ENCODE data around the gene POLE. TPM values are rescaled to one million over a fixed set of nuclear protein-coding genes. Genes with fewer than 3 reads are reported as not detected.

The POLE gene
- total and polyA plus RNA-seq, 8 donors = 29.2 to 60.5 (median 56.0) TPM

DNA sequence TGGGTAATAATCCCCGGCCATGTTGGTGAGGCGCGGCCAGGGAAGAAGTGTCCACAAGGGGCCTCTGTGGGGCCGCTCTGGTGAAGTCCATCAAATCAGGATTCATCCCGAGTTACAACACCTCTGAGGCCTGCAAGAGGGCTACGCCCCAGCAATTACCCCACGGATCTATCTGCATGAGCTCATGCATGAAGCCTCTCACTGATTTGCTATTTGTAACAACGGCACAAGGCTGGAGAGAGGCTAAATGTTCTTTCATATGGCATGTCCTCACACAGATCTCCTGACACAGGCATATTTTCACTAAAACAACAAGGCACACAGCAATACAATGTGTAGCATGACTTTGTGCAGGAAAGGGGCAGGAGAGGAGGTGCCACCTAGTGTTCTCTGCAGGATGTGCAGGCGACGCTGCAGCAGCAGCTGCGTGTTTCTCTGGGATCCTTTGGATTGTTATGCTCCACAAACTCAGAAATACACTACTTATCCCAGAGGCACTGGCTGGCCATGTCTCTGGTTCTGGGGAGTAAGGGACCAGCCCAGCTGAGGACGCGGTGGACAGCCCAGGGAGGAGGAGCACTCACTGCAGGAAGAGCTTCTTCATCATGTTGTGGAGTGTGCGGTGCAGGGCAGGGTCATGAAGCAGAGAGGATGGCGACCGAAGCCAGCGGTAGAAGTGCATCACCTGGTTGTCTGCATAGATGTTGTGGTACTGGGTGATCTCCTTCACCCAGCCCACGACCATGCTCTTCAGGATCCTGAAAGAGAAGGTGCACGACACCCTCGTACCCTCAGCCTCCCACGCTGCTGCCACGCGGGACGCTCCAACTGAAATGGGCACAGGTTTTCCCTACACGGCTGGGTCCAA, 48.4 kb downstream of the POLE start:
- intact Hi-C loops (cut with DNase I) = no loop called here
- Histone ChIP-seq H3K36me3 (peaks cover 0 to 94% of the 10 kb centered on the region in 2 donors), H3K27me3 (no peaks in the 10 kb centered on the region), H3K9me3 (no peaks in the 10 kb centered on the region), H3K27ac (no peak overlapping the region), H3K4me1 (no peaks in the 10 kb centered on the region), H3K4me3 (no peak overlapping the region)
- TF ChIP-seq, protein P1, sequence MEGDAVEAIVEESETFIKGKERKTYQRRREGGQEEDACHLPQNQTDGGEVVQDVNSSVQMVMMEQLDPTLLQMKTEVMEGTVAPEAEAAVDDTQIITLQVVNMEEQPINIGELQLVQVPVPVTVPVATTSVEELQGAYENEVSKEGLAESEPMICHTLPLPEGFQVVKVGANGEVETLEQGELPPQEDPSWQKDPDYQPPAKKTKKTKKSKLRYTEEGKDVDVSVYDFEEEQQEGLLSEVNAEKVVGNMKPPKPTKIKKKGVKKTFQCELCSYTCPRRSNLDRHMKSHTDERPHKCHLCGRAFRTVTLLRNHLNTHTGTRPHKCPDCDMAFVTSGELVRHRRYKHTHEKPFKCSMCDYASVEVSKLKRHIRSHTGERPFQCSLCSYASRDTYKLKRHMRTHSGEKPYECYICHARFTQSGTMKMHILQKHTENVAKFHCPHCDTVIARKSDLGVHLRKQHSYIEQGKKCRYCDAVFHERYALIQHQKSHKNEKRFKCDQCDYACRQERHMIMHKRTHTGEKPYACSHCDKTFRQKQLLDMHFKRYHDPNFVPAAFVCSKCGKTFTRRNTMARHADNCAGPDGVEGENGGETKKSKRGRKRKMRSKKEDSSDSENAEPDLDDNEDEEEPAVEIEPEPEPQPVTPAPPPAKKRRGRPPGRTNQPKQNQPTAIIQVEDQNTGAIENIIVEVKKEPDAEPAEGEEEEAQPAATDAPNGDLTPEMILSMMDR (IDR thresholded peaks at IDR 0.05) = peak; percentile 60 to 70
- peak in 2 of 4 donors; percentile 28 to 51 for DNase-seq
- peak; percentile 76 for ATAC-seq

DNA sequence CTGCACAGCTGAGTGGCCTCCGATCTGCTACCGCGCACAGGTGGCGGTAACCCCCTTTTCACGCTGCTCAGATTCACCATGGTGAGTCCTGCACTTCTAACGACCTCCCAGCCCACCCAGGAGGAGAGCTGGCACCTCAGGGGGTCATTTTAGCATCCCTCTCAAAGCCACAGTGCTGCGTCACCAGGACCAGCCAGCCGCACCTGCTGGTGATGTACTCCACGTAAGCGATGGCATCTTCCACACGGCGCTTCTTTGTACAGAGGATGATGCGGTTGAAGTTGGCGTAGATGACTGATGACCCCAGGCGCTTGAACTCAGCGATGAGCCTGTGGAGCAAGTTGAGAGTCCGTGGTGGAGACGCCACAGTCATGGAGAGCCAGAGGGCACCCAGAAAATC, 49.3 kb downstream of the POLE start:
- TF ChIP-seq, protein P1 (IDR thresholded peaks at IDR 0.05) = no peak

DNA sequence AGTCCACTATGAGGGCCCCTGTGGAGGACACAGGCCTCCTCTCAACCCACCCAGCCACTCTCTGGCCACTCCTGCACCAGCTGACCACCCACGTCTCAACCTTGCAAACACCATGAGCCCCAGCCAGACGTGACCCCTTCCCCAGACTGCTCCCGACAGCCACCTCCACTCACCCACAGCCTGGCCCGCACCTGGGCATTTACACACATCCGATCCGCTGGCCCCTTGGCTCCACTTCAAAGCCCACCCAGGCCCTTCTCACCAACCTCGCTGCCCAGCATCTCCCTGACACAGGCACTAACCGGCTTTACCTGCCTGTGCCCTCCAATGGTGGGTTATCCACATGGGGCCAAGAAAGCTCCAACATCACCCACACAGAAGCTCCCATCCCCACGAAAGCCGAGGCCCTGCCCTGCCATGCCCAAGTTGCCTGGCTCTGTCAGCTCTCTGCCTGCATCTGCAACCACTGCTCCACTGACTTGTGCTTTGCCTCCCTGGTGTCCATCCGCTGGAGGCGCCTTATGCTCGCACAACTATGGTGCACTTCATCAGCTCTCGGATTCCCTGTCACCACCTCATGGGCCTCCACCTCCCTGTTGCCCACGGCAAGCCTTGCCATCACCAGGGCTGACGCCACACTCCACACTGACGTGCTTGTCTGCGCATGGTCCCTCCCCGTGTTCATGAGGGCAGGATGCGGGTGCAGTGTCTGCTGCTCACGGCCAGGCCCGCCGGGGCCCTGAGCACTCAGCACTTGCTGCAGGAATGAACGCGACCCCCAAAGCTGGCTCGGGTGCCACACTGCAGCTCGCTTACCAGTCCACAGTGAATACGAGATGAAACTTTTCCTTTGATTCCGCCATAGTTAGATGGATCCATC, 51.8 kb downstream of the POLE start:
- H3K4me1 ChIP-seq = no peaks in the 10 kb centered on the region
- H3K36me3 ChIP-seq = peaks cover 0 to 94% of the 10 kb centered on the region in 2 donors
- TF ChIP-seq, protein P1 (IDR thresholded peaks at IDR 0.05) = no peak
- H3K27ac ChIP-seq = no peak overlapping the region
- H3K27me3 ChIP-seq = no peaks in the 10 kb centered on the region
- H3K4me3 ChIP-seq = no peak overlapping the region
- no peaks in the 10 kb centered on the region for H3K9me3 ChIP-seq
- ATAC-seq (no peak), DNase-seq (peak in 1 of 4 donors; percentile 25)
- intact Hi-C loops (cut with DNase I) = no loop called here

More for the DNA sequence above, 49.3 kb downstream of the POLE start:
- no peak overlapping the region for H3K27ac ChIP-seq
- ATAC-seq (no peak), DNase-seq (no peak)
- H3K27me3 ChIP-seq = no peaks in the 10 kb centered on the region
- no peak overlapping the region for H3K4me3 ChIP-seq
- H3K4me1 ChIP-seq = no peaks in the 10 kb centered on the region
- no peaks in the 10 kb centered on the region for H3K9me3 ChIP-seq
- intact Hi-C loops (cut with DNase I) = no loop called here
- peaks cover 0 to 94% of the 10 kb centered on the region in 2 donors for H3K36me3 ChIP-seq

DNA sequence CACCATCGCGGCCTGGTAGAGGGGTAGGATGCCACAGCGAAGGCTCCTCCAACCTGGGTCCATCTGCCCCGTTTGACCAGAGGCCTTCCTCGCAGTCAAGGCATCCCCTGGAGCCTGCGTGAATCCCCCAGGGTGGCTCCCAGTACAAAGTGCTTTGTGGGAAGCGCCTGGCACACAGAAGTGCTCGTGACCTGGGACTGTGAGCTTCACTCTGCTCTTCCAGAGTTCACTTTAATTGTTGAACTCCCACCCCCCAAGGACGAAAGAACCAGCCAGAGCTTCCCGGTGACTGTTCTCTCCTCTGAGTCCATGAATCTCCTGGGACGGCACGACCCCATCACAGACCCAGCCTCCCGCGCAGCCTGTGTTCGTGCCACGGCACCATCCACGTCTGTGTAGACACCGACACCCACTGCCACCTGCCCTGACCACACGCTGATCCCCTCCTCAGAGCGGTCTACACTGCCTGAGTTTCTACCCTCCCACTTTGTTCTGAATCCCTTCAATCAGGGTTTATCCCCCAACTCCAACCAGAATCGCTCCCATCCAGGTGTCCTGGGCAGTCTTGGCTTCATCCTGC, 52.6 kb downstream of the POLE start:
- intact Hi-C loops (cut with DNase I) = no loop called here
- H3K9me3 ChIP-seq = no peaks in the 10 kb centered on the region
- ATAC-seq (no peak), DNase-seq (peak in 1 of 4 donors; percentile 19)
- no peak overlapping the region for H3K27ac ChIP-seq
- TF ChIP-seq, protein P1 (IDR thresholded peaks at IDR 0.05) = no peak
- no peaks in the 10 kb centered on the region for H3K4me1 ChIP-seq
- no peaks in the 10 kb centered on the region for H3K27me3 ChIP-seq
- H3K36me3 ChIP-seq = peaks cover 0 to 97% of the 10 kb centered on the region in 2 donors
- H3K4me3 ChIP-seq = no peak overlapping the region
